GM12801 (cell line): ENCODE data around the gene IBTK.

ENCODE experiments used
- TF ChIP-seq, protein P1 (sequence below): IDR thresholded peaks from one replicate; pipeline ENCODE4 v1.5.1; 2011; ENCODE audit warnings: control low read depth; ENCODE audit not compliant: insufficient read length; ENCODE audit errors: extremely low read depth

The IBTK gene

GRCh38 chr6:82185948-82186535 lies 61.5 kb downstream of the IBTK start:
- TF ChIP-seq, protein P1, sequence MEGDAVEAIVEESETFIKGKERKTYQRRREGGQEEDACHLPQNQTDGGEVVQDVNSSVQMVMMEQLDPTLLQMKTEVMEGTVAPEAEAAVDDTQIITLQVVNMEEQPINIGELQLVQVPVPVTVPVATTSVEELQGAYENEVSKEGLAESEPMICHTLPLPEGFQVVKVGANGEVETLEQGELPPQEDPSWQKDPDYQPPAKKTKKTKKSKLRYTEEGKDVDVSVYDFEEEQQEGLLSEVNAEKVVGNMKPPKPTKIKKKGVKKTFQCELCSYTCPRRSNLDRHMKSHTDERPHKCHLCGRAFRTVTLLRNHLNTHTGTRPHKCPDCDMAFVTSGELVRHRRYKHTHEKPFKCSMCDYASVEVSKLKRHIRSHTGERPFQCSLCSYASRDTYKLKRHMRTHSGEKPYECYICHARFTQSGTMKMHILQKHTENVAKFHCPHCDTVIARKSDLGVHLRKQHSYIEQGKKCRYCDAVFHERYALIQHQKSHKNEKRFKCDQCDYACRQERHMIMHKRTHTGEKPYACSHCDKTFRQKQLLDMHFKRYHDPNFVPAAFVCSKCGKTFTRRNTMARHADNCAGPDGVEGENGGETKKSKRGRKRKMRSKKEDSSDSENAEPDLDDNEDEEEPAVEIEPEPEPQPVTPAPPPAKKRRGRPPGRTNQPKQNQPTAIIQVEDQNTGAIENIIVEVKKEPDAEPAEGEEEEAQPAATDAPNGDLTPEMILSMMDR = no peak

DNA sequence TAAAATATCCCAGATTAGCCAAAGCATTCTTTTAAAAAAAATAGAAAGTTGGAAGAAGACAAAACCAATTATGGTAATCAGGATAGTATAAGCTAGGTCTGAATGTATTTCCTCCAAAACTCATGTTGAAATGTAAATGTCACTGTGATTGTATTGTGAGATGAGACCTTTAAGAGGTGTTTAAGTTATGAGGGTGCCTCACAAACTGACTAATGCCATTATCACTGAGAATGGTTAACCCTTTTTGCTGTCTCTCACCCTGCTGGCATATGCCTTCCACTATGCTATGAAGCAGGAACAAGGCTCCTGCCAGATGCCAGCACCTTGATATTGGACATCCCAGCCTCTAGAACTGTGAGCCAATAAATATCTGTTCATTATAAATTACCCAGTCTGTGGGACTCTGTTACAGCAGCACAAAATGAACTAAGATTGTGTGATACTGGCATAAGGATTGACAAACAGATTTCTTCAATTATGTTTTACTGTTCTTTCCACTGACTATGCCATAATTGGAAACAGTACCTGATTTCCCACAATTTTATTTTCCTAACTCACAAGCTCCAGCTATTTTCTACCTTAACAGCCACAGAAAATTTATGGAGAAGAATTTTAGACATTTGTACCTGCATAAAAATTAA lies 63.8 kb downstream of the IBTK start:
- TF ChIP-seq, protein P1 = no peak

- TF ChIP-seq, protein P1 = no peak
Measured at GRCh38 chr6:82182756-82183155, 64.8 kb downstream of the IBTK start.

GRCh38 chr6:82179415-82179814 lies 68.1 kb downstream of the IBTK start:
- TF ChIP-seq, protein P1 = no peak

GRCh38 chr6:82178759-82179112 lies 68.8 kb downstream of the IBTK start:
- TF ChIP-seq, protein P1 = no peak

- TF ChIP-seq, protein P1 = no peak
Measured at GRCh38 chr6:82178077-82178758, 69.3 kb downstream of the IBTK start.

DNA sequence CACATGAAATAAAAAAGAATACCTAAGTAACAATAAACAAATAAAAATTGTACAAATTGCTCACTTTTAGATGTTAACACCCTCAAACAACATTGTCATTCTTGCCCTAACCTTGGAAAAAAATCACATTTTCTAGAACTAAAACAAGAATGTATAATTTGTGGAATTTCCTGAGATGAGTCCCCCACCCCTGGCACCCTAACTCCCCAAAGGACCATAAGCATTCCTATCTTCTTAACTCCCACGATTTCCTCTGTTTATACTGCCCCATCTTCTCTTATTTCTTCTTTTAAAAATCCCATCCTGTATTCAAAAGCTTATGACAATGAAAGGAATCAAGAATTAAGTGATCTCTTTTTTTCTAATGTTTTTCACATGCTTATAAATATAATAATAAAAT lies 70.9 kb downstream of the IBTK start:
- TF ChIP-seq, protein P1 = no peak
